GM12872 (cell line): ENCODE measurements around the gene LIPG.

Source experiments
- CTCF ChIP-seq: IDR thresholded peaks from 3 replicates; pipeline ENCODE4 v1.5.1; 2011; ENCODE audit warnings: low read depth, mild to moderate bottlenecking, low read length, moderate library complexity; ENCODE audit not compliant: insufficient read depth

The LIPG gene

GRCh38 chr18:49561289-49562193, at the start of gene LIPG:
Gene LIPG, plus strand, starts transcription at chr18:49562057. Its CDS starts 252 bp downstream, at chr18:49562309.
- no peak for TF ChIP-seq CTCF

- TF ChIP-seq CTCF, result no peak
These were observed 47.3 kb upstream of the LIPG start for GRCh38 chr18:49514577-49514976.

- TF ChIP-seq CTCF, result no peak
These were observed 46.3 kb upstream of the LIPG start for GRCh38 chr18:49515516-49515915.

GRCh38 chr18:49517483-49517882, 44.4 kb upstream of the LIPG start:
- no peak for TF ChIP-seq CTCF

- no peak for TF ChIP-seq CTCF
These were observed 42.5 kb upstream of the LIPG start for GRCh38 chr18:49519101-49519971.

- no peak for TF ChIP-seq CTCF
These were observed 41.2 kb upstream of the LIPG start for GRCh38 chr18:49520661-49521145.

GRCh38 chr18:49521216-49521835, 40.5 kb upstream of the LIPG start:
- no peak for TF ChIP-seq CTCF
